SH-SY5Y (cell line): ENCODE data around the gene CHRNB1.

ENCODE experiments used
- GATA2 ChIP-seq: IDR thresholded peaks from 2 replicates; pipeline ENCODE4 v1.6.1; 2011; ENCODE audit warnings: mild to moderate bottlenecking, low read depth, low read length
- GATA3 ChIP-seq: IDR thresholded peaks from 2 replicates; pipeline ENCODE4 v1.6.1; 2011; ENCODE audit warnings: low read depth, mild to moderate bottlenecking, low read length, moderate library complexity

- TF ChIP-seq GATA3: no peak
- no peak for TF ChIP-seq GATA2
Observed at GRCh38 chr17:7423679-7424078, 21.2 kb upstream of the CHRNB1 start.
